OCI-LY7 (cell line): ENCODE measurements around the gene ATF2.

Experiments
- CTCF ChIP-seq: fragments of 200-600 bp; sonication (generic); conservative IDR thresholded peaks from 2 replicates; pipeline ENCODE4 v1.5.1; 2014; ENCODE audit warnings: mild to moderate bottlenecking, antibody characterized with exemption, low read length, moderate library complexity, mixed read lengths
- EZH2phosphoT487 ChIP-seq: fragments of 200-600 bp; sonication (generic); IDR thresholded peaks from 2 replicates; pipeline ENCODE4 v1.6.1; 2018; ENCODE audit warnings: low read depth, borderline replicate concordance, mild to moderate bottlenecking, mixed run types, antibody characterized with exemption, low read length, moderate library complexity, mixed read lengths

- TF ChIP-seq CTCF (no peak), EZH2phosphoT487 (no peak)
These were observed 64.8 kb downstream of the ATF2 start for GRCh38 chr2:175103191-175103590.
